ENCODE data around the gene EEF2K.
"Not testable (repeated sequence)": the region's sequence is repeated elsewhere in the genome, so short reads cannot be mapped to it uniquely, and the experiment has no call there.

EEF2K gene

DNA sequence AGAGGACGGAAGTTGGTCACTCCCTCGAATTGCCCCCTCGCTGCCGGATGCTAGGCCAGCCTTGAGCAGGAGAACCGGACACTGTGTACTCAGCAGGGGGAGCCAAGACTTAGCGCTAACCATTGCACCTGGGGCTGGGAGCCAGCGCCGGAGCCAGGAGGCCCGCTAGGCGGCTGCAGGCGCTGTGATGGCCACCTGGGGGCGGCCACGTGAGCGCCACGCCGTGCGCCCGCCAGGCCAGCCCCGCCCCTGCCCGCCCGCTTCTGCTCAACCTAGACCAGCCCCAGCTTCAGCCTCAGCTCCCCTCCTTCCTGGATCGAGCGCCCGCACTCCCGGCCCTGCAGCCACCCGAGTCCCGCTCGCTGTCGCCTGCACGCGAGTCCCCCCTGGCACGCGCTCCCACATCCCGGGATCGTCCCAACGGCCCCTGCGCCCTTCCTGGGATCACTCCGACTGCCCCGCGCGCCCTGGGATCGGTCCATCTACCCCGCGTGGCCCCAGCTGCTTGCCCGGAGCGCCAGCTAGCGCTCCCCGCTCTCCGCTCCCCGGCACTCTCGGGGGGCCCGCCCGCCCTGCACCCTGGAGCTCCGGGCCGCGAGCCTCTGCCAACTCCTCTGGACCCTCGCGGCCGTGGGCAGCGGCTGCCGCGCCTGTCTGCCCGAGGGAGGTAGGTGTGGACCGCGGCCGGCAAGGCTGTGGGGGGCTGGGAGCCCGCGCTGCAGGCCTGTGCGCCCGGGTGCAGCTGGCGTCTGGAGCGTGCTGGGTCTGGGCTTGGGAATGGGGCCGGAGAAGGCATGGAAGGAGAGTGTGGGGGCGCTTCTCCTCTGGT, at the start of gene EEF2K:
Gene EEF2K, plus strand, starts transcription at position 266 of the 829 bp plus-strand sequence. CDS start 19,452 bp downstream, outside the sequence.
- DNase-seq: peak; percentile 98

DNA sequence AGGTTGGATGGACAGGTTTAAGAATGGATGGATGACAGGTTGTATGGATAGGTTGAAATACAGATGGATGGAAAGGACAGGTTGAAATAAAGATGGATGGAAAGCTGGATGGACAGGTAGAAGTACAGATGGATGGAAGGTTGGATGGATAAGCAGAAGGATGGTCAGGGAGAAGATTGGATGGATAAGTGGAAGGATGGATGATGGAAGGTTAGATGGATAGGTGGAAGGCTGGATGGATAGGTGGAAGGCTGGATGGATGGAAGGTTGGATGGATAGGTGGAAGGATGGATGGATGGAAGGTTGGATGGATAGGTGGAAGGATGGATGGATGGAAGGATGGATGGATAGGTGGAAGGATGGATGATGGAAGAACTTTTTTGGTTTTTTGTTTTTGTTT, 44.7 kb upstream of the EEF2K start:
- no peak for DNase-seq

GRCh38 chr16:22161999-22162655, 44.0 kb upstream of the EEF2K start, which contains the start of gene SDR42E2:
SDR42E2 (plus strand) TSS chr16:22162506; CDS start chr16:22165583, 3,077 bp downstream.
- peak; percentile 25 for DNase-seq

DNA sequence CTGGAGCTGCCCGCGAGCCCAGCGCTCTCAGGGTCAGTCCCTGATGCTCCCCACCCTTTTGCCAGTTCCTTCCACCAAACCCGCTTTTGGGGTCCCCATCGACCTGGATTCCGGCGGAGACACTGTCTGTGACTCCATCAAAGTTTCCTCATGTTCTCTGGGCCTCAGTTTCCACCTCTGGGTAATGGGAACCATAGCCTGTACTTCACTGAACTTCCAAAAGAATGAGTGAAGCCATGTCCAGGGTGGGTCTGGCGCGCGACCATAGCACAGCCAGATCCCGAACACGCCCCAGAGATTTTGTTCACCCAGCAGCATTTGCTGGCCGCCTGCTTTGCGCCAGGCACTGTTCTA, 43.4 kb upstream of the EEF2K start:
- DNase-seq: no peak

- DNase-seq: no peak
These were observed 42.3 kb upstream of the EEF2K start for GRCh38 chr16:22163806-22164205.

DNA sequence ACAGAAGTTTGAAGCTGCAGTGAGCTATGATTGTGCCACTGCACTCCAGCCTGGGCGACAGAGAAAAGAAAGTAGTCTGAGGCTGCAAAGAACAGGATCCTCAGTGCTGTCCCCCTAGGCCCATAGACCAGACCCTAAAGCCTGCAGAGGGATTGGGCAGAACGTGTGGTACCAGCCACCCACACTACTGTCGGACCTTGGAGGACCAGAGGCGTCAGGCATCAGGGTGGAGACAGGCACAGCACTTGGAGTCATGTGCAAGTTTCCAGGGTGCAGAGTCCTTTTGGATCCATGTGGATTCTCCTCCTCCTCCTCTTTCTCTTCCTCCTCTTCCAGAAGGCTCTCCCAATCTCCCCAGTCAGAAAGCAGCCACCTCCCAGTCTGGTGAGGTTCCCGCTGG, 41.6 kb upstream of the EEF2K start:
- DNase-seq: no peak

DNA sequence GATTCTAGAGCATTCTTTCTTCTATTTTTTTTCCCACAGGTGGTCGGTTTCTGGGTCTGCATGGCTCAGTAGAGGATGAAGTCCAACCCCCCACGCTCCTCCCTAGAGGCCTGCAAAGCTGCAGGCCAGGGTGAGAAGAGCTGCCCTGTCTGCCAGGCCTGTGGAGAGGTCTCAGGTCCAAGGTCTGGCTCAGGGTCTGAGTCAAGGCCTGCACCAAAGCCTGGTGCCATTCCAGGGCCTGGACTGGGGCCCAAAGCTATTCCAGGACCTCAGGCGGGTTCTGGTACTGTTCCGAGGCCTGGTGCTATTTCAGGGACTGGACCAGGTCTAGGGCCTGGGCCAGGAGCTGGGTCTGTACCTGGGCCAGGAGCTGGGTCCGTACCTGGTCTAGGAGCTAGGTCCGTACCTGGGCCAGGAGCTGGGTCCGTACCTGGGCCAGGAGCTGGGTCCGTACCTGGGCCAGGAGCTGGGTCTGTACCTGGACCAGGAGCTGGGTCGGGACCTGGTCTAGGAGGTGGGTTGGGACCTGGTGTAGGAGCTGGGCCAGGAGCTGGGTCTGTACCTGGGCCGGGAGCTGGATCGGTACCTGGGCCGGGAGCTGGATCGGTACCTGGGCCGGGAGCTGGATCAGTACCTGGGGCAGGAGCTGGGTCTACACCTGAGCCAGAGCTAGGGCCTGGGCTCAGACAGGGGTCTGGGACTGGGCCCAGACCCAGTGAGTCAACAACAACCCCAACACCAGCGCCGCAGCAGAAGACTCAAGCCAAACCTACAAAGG, 40.4 kb upstream of the EEF2K start:
- DNase-seq: no peak

DNA sequence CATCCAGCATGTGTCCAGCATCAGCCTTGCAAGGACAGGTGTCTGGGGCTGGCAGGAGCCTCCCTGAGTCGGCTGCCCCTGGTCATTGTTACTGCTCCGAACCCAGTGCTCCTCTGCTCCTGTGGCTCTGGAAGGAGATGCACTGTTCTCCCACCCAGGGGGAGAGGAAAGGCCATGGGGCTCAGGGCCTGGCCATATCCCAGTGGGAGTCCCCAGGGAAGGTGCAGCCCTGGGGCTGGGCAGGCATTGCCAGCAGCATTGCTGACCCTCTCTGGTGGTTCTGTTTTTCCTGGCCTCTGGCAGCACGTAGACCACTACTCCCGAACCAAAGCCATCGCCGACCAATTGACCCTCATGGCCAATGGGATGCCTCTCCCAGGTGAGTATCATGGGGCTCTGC, 34.1 kb upstream of the EEF2K start:
- no peak for DNase-seq

DNA sequence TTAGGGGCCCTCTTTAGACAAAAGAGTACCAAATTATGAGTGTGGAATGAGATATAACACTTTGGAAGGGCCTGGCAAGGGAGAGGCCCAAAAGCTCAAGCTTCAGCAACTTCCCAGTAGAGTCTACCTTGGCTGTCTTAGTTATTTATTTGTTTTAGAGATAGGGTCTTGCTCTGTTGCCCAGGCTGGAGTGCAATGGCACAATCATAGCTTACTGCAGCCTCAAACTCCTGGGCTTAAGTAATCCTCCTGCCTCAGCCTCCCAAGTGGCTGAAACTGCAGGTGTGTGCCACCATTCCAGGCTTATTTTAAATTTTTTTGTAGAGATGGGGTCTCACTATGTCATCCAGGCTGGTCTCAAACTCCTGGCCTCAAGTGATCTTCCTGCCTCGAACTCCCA, 33.4 kb upstream of the EEF2K start:
- not testable (repeated sequence) for DNase-seq

DNA sequence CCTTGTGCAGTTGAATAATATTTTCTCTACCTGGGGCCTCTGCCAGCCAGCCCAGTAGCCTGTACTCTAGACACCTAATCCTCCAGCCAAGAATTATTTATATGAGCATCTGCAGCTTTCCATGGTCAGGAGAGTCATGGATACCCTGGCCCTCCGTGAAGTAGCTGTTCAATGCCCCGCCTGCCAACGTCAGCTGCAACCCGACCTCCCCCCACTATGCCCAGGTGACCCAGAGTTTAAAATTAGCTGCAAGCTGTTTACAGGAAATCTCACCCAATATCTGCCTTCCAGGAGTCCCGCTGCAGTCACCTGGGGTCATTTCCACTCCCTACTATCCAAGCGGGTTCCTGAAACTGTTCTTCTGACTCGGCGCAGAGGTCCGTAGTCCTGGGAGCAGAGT, 31.4 kb upstream of the EEF2K start:
- no peak for DNase-seq

GRCh38 chr16:22177968-22178930, 27.8 kb upstream of the EEF2K start:
- no peak for DNase-seq

DNA sequence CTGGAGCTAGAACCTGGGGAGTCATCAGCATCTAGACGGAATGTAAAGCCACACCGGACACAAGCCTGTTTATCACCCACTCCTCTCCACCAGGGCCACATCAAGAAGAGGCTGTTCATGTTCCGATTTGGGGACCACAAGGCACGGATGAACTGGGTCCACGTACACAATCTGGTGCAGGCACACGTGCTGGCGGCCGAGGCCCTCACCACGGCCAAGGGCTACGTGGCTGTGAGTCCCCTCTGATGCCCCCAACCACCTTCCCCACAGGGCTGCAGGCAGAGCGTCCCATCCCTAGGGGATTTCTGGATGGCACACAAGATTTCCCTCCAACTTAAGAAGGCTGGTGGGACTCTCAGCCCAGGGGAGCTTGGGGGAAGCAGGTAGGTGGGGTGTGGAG, 24.7 kb upstream of the EEF2K start:
- DNase-seq: no peak

DNA sequence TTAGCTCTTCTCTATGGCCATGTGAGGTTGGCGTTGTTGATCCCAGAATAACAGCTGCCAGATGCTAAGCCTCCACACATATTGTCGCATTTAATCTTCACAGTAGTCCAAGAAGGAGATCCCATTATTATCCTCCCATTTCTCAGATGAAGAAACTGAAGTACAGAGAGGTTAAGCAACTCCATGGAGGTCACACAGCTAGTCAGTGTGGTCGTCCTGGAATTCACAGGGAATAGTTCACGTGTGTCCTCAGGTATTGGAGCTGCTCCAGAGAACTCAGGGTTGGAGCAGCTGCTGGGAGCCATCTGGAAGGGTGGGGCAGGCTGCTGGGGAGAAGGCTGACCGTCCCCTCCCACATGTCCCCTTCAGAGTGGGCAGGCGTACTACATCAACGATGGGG, 24.2 kb upstream of the EEF2K start:
- DNase-seq: no peak

- DNase-seq: no peak
These were observed 22.7 kb upstream of the EEF2K start for GRCh38 chr16:22183335-22183734.

DNA sequence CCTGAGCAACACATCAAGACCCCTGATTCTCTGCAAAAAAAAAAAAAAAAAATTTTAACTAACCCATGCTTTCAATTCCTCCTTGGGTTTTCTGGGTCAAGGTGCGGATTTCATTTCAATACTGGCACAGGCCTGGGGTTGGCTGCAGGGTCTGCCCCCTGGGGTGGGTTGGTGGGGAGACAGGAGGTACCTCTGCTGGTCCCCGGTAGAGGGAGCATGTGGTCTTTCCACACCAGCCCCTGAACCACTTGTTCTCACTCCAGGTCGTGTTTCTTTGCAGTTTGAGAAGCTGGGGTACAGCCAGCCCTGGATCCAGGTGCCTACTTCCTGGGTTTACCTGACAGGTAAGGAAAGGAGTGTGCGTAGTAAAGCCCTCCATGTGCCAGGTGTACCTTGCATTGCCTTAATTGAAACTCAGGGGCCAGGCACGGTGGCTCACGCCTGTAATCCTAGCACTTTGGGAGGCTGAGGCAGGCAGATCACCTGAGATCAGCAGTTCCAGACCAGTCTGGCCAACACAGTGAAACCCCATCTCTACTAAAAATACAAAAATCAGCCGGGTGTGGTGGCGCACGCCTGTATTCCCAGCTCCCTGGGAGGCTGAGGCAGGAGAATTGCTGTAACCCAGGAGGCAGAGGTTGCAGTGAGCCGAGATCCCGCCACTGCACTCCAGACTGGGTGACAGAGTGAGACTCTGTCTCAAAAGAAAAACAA, 22.0 kb upstream of the EEF2K start:
- DNase-seq: peak; percentile 45

GRCh38 chr16:22184615-22184968, 21.5 kb upstream of the EEF2K start:
- no peak for DNase-seq

DNA sequence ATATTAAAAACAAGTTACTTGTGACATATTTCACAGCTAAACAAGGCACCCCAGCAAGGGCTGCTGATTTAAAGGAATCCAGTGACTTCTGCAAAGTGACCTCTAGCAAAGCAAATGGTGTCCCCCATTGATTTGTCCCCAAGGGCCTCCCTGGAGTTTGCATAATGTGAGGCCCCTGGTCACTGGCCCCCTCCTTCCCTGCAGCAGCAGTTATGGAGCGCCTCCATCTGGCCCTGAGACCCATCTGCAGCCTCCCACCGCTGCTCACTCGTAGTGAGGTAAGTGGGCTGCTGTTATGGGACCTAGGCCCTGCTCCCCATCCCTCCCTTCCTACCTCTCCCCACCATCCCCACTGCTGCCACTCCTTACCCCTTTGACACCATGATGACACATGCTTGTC, 19.6 kb upstream of the EEF2K start:
- no peak for DNase-seq

- DNase-seq: no peak
These were observed 17.8 kb upstream of the EEF2K start for GRCh38 chr16:22188267-22188594.

GRCh38 chr16:22188595-22189442, 17.3 kb upstream of the EEF2K start:
- peak; percentile 92 for DNase-seq

DNA sequence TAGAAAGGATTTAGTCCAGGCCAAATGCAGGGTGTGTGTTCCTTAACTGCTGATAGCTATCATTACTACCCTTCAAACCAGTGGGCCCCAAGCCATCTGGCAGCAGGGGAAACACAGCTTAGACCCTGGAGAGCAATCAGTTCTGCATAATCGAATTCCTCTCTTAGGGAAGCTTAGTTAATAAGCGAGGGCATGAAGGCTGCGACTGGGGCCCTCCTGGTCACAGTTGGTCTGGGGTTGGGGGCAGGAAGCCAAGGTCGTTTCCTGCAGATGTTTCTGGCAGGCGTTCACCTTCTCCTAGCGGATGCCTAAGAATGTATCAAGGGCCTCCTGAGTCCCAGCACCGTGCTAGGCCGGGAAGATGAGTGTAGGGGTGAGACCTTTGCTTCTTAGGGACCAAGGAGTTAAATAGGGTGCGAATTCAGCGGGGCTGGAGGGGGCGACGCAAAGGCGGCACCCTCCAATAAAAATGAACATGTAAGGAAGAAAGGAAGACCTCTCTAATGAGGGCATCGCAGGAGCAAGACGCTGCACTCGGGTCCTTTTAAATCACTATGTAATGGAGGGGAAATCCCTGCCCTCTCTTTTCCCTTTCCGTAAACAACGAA, 16.5 kb upstream of the EEF2K start:
- peak; percentile 65 for DNase-seq

Data from hematopoietic multipotent progenitor cell treated with erythropoietin and hydrocortisone succinate and interleukin-3 and kit ligand, for 4 days (in vitro differentiated cells).